SKM-1 treated with dmso at 0.1 percent for 144 hours (cell line): ENCODE data around the gene WHRN.
A peak's percentile ranks its signal among the peaks of the same experiment; 100 is the strongest.

Experiments used
- DNase-seq: peaks from one replicate; lab custom pipeline; 2025; ENCODE audit not compliant: unreplicated experiment; lab: John Stamatoyannopoulos, UW

Gene WHRN

DNA sequence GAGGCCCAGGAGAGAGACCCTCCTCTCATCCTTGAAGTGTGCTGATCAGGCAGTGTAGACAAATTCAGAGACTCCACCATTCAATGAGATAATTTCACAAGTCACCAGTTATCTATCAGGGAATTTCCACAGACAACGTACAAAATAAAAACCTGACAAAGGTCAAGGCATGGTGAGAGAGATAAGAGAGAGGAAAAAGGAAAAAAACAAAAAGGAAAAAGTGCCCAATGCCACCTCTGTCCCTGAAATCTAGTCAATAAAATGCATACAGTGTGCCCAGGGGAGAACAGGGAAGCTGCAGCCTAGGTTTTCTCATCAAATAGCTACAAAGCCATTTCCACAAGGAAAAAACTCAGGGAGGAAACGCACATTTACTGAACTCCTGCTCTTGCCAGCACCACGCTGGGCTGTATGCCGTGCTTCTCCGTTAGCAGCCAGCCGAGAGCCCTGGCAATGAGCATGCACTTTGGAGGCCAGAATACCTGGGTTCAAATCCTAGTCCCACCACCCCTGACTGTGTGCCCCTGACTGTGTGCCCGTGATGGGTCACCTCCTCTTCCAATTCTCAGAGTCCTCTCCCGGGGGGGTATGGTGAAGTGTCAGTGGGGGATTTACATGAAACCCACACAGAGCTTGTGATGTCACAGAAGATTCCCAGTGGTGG, 11.6 kb downstream of the WHRN start:
- no peak for DNase-seq

DNA sequence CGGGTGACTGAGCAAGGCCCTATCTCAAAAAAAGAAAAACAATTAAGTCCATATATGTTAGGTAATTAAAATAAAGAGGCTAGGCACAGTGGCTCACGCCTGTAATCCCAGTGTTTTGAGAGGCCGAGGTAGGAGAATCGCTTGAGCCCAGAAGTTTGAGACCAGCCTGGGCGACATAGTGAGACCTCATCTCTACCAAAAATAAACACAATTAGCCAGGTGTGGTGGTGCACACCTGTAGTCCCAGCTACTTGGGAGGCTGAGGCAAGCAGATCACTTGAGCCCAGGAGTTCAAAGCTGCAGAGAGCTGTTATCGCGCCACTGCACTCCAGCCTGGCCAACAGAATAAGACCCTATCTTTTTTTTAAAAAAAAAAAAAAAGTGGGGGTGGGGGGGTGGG, 12.3 kb downstream of the WHRN start:
- no peak for DNase-seq

DNA sequence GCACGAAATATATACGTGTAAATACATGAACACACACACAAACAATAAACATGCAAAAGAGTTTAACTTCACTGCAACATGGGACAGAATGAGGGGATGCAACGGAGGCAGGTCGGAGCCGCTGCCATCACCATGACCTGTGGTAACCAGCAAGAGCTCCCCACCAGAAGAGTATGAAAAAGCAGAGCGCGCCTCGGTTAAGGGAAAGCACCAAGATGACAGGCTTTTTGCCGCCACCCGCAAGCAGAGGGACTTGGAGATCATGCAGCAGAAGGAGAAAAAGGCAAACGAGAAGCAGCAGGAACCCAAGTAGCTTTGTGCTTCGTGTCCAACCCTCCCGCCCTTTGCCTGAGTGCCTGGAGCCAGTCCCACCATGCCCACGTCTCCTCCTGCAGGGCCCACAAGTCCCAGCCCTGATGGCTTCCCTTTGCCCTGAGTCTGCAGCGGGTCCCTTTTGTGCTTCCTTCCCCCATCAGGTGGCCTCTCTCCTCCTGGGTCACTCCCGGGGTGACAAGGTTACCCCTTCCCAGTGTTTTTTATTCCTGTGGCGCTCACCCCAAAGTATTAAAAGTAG, 13.8 kb downstream of the WHRN start:
- no peak for DNase-seq

DNA sequence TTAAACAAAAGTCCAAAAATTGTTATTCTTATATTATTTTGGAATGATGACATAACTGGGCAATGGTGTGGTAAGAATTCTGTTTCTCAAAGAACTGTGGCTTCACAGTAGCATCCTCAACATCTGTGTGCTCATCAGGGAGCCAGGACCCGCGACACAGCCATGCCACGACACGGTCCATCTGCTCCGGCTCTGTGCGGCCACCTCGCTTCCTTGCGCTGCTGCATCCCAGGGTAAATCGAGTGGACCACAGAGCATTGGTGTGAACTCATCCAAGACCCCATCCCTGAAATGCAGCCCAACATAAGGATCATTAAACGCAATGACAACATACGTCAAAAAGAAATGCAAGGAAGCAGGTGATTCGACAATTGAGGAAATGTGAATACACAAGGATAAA, 15.3 kb downstream of the WHRN start:
- DNase-seq = no peak

DNA sequence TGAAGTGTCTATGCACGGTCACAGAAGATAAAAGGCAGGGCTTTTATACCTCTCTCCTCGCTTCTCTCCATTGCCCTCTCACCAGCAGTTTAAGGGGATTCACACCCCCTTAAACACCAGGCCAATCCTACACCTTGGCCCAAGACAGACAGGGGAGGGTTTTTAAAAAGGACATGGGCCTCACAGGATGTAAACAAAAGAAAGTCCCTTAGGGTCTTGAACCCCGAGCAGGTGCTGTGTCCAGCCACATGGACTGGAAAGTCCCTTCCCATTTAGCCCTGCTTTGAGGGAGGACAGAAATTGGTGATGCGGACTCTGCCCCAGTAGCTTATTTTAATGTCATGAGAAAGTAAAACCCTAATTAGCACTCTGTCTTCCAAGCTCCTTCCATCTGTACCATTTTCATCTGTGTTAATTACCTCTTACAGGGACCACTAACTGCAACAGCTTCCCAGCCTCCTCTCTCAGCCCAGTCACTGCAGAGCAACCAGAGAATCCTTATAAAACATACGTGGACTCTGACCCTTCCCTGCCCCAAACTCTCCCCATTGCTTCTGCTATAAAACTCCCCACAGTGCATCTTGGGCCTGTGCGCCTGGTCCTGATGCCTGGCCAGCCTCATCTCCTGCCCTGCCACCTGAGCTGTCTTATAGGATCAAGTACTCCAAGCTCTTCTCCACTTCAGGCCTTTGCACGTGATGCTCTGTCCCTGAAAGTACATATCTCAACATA, 16.7 kb downstream of the WHRN start:
- no peak for DNase-seq

DNA sequence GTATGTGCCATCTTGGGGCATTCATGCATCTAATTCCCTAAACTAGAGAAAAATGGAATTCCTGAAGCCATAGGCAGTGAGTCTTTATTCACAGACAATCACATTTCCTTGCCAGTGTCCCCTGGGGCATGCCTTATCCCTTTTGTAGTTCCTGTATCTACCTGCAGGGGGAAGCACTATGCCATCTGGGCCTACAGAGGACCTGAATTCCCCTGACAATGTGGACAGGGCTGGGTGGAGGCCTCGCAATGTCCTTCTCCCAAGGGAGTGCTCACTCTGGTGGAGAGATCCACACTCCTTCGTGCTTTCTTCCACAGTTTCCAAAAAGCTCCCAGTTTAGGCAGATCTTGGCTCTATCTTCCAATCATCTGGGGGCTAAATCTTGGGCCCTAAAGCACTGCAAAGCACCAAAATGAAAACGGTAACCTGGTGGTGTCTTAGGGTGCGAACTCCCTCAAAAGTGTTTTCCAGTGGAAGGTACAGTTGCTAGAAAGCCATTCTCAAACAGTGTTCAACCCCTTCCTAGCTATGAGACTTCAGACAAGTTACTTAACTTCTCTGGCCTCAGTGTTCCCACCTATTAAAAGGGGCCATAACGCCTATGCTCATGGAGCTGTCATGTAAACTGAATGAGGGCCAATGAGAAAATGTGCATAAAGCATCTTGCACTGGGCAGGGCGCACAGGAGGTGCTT, 17.5 kb downstream of the WHRN start:
- peak; percentile 30 for DNase-seq

DNA sequence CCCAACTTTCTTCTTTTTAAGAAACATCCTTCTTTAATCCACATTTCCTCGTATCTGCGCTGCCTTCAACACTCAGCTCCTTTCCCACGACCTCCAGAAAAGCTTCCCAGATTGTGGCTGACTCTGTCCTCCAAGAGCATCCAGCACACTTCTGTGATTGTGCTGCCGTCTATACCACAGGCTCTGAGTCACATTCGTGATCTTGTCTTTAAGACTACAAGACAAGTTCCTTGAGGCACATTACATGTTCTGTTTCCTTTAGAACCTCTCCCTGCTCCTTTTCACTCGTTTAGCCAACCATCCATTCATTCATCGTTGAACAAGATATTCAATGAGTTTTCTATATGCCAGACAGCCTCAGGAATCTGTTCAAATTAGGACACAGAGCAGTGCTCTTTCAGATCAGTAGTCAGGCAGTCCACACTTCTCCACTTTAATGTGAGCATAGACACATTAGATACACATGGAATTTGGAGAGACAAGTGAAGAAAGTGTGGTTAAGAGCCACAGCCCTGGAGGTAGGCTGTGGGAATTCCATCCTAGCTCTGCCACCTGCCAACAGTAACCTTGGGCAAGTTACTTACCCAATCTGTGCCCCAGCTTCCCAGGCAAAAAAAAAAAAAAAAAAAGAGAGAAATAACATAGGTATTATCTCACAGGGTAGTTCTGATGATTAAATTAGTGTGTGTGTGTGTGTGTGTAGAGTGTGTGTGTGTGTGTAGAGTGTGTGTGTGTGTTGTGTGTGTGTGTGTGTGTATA, 18.9 kb downstream of the WHRN start:
- no peak for DNase-seq

DNA sequence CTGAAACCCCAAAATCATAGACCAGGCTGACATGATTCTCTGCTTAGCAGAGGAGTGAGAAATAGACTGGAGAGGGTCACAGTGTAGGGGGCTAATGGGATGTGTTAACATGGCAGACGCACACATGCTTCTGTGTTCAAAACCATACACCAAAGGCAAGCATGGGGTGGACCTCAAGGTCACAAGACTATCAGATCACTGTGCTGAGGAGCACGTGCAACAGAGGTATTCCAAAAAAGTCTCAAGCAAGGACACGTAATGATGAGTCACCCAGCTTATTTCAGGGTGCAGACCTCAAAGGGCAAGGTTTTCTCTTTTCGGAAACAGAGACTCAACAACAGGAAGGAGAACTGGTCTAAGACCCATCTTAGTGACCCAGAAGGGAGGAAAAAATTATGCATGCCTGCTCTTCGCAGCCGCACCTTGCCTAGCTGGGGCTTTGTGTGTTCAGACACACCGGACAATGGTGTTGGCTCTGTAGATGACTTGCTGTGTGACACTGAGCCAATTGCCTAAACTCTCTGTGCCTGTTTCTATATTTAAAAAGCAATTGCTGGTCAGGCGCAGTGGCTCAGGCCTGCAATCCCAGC, 20.3 kb downstream of the WHRN start:
- DNase-seq = peak; percentile 17

DNA sequence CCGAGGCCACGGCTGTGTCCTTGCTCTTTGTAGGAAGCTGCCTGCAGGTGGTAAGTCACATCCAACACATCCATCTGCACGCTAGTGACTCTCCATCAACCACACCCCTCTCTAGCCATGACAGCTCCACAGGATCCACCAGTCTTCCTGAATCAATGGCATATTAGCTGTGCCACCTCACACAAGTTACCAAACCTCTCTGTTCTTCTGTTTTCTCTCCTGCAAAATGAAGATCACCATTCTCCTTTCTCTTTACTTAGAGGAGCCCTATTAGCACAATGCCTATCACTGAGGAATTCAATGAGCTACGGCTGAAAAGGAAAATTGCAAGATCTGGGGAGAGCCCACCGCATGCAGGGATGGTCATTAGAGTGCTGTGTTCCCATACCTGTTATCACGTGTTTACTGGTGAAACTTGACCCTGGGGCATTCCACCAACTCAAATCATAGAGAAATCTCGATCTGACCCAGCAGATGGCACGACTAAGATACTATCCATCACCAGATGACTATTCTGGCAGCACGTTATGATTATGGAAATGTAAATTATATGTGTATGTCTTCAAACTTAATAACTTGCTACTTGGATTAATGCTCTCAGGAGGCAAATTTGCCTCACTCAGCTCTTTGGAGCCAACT, 20.9 kb downstream of the WHRN start:
- DNase-seq = no peak

DNA sequence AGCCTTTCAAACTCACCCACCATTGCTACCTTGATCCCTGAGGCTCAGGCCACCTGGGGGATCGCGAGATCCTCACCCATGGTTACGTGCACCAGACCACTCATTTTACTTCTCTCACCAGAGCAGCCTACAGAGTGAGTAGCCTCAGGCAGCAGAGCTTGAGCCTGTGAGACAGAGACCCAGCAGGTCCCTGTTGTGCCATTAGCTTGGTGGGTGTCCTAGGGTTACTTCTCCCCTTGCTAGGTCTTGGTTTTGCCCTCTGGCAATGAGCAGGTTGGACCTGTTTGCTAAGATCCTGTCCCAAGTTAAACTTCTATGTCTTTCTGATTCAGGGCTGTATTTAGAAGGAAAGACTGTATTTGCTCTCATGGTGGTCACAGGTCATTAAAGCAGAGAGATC, 21.8 kb downstream of the WHRN start:
- DNase-seq = no peak

DNA sequence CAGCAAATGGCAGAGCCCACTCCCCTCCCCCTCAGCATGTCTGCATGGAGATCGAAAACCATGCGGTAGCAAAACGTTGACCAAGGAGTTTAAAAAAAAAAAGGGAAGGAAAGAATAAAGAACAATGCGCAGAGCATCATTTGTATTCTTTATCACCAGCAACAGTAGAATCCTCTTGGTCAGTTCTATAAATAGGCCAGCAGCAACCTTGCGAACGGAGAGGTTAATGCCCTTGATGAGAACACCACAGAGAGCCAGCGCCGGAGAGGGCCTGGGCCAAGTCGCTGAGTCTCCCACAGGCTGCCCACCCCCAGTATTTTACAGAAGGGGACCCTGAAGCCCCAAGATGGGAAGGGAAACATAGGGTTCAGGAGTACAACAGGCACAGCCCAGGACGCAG, 22.7 kb downstream of the WHRN start:
- no peak for DNase-seq

DNA sequence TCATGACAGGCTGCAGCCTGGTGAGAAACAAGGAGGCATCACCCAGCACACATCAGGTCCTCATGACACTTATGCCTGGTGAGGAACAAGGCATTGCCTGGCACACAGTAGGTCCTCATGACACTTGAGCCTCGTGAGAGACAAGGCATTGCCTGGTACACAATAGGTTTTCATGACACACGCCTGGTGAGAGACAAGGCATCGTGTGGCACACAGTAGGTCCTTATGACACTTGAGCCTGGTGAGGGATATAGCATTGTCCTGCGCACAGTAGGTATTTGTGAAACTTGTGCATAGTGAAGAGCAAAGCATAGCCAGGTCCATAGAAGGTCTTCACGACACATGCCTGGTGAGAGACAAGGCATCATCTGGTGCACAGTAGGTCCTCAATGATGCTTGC, 23.5 kb downstream of the WHRN start:
- no peak for DNase-seq

DNA sequence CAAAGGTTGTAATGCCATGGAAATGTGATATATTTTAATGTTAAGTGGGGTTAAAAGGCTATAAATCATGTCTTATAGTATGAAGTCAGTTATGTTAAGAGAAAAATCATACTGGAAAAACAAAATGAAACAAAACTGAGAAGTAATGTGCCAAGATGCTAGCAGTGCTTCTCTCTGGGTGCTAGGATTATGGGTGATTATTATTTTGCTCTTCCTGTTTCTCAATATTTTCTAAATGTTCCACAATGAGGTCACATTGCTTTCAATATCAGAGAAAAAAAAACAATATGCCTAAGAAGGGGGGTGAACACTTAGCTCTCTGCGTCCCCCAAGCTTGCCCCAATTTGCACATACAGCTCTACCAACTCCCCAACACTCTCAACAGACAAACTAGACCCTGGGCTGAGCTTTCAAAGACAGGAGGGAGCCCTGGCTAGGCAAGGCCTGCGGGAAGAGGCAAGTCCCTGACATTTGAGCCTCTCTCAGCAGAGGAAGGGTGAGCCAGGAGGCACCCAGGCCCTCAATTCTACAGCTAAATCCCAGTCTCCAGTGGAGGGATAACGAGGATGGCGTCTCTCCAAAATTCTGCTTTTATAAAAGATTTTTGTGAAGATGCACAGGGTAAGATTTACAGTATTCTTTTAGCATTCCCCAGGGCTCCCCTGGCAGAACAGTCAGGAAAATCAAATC, 24.4 kb downstream of the WHRN start:
- DNase-seq = no peak

DNA sequence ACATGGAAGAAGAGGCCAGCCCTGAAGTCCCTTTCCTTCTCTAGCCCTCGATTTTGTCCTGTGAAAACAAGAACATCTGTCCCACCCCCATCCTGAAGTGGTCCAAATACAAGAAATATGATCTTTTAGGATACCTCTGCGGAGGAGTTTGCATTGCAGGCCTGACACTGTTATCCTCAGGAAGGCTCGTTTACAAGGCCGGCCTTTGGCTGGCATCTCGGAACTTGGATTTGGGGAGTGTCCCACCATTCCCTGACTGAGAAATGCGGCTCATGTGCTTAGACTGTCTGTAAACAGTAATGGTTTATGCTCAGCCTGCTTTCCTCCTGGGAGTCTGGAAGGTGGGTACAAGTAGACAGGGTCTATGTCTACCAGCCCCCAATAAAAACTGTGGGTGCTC, 26.4 kb downstream of the WHRN start:
- no peak for DNase-seq

DNA sequence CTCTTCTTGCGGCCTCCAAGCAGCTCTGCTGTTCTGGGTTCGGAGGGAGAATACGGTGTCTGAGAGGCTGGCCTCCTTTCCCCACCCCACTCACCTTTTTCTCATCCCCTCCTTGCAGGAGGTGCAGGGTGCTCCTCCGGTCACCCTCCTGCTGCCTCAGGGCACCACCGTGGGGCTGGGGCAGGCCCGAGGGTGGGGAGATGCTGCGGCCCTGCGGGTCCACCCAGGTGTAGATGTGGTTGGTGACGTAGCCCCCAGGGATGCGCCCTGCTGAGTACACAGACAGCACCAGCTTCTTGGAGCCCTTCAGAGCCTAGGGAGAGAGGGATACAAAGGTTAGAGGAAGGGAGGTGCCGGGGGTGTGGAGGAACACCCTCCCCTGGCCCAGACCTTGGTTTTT, 26.8 kb downstream of the WHRN start:
- no peak for DNase-seq

DNA sequence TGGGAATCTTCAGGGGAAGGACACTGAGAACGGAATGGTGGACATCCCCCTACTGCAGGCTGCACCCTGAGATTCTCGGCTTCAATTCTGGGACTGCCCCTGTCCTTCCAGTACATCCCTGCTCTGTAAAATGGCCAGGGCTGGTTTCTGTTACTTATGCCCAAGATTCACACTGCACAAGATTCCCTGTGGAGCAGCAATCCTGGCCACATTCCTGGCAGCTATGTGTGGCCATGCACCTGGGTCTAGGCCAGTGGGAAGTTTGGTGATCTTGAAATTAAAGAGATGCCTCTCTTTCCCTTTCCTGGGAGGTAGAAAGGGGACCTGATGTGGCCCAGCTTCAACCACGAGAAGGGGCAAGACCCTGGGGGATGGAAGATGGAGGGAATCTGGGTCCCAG, 27.6 kb downstream of the WHRN start:
- DNase-seq = no peak

DNA sequence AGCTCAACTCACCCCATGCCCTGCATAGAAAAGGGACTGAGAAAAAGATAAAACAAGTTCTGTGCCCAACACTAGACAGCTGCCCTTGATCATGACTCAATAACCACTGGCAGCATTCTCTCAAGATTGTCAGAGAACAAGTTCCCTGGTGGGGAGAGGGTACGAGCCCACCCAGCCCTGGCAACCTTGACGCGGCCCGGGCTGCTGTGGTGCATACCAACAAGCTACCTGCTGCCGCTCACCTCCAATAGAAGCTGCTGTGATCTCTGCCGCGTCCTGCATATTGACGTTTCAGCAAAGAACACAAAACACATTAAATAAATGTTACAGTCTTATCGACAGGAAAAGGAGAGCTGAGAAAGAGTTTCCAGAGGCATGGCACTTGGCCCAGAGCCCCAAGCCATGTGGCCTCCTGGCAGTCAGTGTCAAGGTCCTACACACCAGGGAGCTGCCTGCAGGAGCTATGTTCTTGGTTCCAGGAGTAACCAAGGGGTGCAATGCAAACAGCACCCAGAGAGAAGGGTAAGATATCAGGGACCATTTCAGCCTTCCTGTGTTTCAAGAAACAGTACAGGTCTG, 28.3 kb downstream of the WHRN start:
- DNase-seq = no peak

DNA sequence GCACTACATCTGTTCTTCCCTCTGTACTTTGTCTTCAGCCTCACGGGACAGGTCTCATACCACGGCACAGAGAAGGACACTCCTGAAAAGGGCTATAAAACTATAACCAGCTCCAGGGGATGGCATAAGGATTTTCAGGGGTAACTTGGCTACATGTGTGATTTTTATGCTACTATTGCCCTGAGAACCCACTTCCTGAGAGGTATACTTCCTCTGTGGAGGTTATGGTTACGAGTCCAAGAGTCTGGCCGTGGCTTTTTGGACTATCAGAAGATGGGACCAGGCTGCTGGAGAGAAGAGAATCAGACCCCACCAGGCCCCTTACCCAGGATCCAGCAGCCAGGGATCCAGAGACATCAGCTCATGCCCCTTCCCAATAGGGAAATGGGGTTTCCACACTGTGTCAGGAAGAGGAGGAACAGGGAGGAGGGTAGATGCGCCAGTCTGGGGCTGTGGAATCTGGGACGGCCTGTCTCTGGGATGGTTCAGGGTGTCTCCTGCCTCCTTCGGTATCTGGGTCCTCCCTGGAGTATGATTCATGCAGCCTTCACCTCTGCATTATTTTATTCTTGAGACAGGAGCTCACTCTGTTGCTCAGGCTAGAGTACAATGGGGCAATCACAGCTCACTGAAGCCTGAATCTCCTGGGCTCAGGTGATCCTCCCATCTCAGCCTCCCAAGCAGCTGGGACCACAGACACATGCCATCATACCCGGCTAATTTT, 29.7 kb downstream of the WHRN start:
- no peak for DNase-seq

DNA sequence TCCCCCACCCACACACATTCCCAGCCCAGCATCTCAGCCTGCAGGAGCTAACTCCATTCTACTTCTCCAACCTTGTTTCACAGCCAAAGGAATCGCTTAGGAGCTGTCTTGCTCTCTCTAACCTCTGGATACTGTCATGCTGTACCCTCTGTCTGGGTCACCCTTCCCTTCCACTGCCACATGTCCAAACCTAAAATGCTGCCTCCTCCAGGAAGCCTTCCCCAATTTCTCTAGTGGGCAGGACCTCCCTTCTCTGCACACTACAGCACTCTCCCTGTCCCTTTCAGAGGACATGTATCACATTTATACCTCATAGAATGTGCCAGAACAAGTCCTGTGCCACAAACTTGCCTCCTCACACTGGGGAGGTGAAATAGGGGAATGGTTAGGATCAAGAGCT, 30.8 kb downstream of the WHRN start:
- DNase-seq = no peak
